GM12878 (cell line): ENCODE results near the gene SDHC.

ENCODE experiments used
- BACH1 ChIP-seq: fragments of 450-650 bp; IDR thresholded peaks from 2 replicates; pipeline ENCODE4 v1.6.1; 2017; ENCODE audit warnings: mild to moderate bottlenecking, borderline replicate concordance
- ESRRA ChIP-seq: IDR thresholded peaks from 2 replicates; pipeline ENCODE4 v1.6.1; 2012; ENCODE audit warnings: mild to moderate bottlenecking, low read length, improper control_type of control experiment
- EZH2 ChIP-seq: IDR thresholded peaks from 2 replicates; pipeline ENCODE4 v1.6.1; 2012; ENCODE audit warnings: low read depth, mild to moderate bottlenecking, control low read depth, inconsistent platforms, low read length, borderline replicate concordance; ENCODE audit not compliant: control insufficient read depth
- KDM1A ChIP-seq: fragments of 200-600 bp; sonication (generic); IDR thresholded peaks from 2 replicates; pipeline ENCODE4 v1.6.1; 2016; ENCODE audit warnings: borderline replicate concordance
- MYC ChIP-seq: IDR thresholded peaks from 2 replicates; pipeline ENCODE4 v1.6.1; 2011; ENCODE audit warnings: mild to moderate bottlenecking, low read length, moderate library complexity, inconsistent platforms; ENCODE audit not compliant: insufficient read depth, insufficient replicate concordance, insufficient read length, severe bottlenecking
- POLR2A ChIP-seq: IDR thresholded peaks from 2 replicates; pipeline ENCODE4 v1.6.1; 2011; ENCODE audit warnings: low read depth, mild to moderate bottlenecking, low read length
- RAD21 ChIP-seq: IDR thresholded peaks from 2 replicates; pipeline ENCODE4 v1.6.1; 2011; ENCODE audit warnings: mild to moderate bottlenecking, low read depth, low read length, moderate library complexity; ENCODE audit not compliant: insufficient read depth
- RFX5 ChIP-seq: IDR thresholded peaks from 2 replicates; pipeline ENCODE4 v1.6.1; 2011; ENCODE audit warnings: low read depth, low read length, improper control_type of control experiment
- TAF1 ChIP-seq: IDR thresholded peaks from 2 replicates; pipeline ENCODE4 v1.6.1; 2011; ENCODE audit warnings: mild to moderate bottlenecking, low read depth, low read length, borderline replicate concordance
- TCF7 ChIP-seq: IDR thresholded peaks from 2 replicates; pipeline ENCODE4 v1.6.1; 2014; ENCODE audit warnings: antibody characterized with exemption, borderline replicate concordance
- TF ChIP-seq, protein P1 (sequence below), 3 experiments: IDR thresholded peaks in 2 of 3; conservative IDR thresholded peaks in 1 of 3; 2 replicates each; pipeline ENCODE4 v1.5.1; 2011; ENCODE audit warnings: low read depth in 3 of 3, low read length in 3 of 3, mild to moderate bottlenecking in 3 of 3, control low read depth in 2 of 3, moderate library complexity in 2 of 3, inconsistent platforms in 1 of 3, mixed read lengths in 1 of 3; ENCODE audit not compliant: control insufficient read depth in 2 of 3, insufficient read depth in 1 of 3; ENCODE audit errors: extremely low read depth in 1 of 3
- TF ChIP-seq, protein P2 (sequence below): IDR thresholded peaks from 2 replicates; pipeline ENCODE4 v1.6.1; 2011; ENCODE audit warnings: mild to moderate bottlenecking, low read depth, low read length, moderate library complexity; ENCODE audit not compliant: insufficient replicate concordance

DNA sequence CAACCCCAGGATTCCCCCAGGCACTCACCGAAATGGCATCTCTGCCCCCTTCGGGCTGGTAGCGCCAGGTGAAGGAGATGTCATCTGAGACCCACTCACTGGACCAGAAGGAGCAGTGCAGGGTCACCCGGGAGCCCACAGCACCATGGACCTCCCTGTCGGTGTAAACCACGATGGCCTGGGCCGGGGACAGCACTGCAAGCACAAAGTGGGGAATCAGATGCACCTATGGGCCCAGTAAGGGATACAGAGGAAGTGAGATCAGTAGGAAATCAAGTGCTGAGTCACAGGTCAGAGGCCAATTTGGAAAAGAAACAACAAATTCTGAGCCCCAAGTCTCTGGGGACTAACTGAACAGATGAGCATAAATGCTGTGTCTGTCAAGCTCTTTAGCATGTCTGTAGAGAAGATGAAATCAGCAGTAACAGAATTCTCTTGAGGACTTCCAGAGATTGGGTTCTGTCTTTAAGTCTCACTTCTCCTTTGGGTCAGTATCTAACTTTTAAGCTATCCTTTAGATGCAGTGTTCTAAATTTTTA lies 6.9 kb upstream of the SDHC start:
- no peak for TF ChIP-seq KDM1A
- TF ChIP-seq POLR2A, result no peak
- TF ChIP-seq RAD21, result no peak
- no peak for TF ChIP-seq TCF7
- TF ChIP-seq, protein P1, sequence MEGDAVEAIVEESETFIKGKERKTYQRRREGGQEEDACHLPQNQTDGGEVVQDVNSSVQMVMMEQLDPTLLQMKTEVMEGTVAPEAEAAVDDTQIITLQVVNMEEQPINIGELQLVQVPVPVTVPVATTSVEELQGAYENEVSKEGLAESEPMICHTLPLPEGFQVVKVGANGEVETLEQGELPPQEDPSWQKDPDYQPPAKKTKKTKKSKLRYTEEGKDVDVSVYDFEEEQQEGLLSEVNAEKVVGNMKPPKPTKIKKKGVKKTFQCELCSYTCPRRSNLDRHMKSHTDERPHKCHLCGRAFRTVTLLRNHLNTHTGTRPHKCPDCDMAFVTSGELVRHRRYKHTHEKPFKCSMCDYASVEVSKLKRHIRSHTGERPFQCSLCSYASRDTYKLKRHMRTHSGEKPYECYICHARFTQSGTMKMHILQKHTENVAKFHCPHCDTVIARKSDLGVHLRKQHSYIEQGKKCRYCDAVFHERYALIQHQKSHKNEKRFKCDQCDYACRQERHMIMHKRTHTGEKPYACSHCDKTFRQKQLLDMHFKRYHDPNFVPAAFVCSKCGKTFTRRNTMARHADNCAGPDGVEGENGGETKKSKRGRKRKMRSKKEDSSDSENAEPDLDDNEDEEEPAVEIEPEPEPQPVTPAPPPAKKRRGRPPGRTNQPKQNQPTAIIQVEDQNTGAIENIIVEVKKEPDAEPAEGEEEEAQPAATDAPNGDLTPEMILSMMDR (IDR thresholded peaks at IDR 0.05 in 2 of 3, conservative IDR thresholded peaks at IDR 0.05 in 1 of 3; ENCODE audit: control insufficient read depth in 2 of 3, extremely low read depth in 1 of 3, insufficient read depth in 1 of 3, low read depth in 3 of 3, low read length in 3 of 3), result no peak
- no peak for TF ChIP-seq RFX5
- TF ChIP-seq ESRRA, result no peak
- TF ChIP-seq BACH1, result 0 out of 2 replicates have a peak, but pooled peaks have one; percentile 46
- TF ChIP-seq TAF1, result no peak
- TF ChIP-seq MYC, result no peak
- TF ChIP-seq, protein P2, sequence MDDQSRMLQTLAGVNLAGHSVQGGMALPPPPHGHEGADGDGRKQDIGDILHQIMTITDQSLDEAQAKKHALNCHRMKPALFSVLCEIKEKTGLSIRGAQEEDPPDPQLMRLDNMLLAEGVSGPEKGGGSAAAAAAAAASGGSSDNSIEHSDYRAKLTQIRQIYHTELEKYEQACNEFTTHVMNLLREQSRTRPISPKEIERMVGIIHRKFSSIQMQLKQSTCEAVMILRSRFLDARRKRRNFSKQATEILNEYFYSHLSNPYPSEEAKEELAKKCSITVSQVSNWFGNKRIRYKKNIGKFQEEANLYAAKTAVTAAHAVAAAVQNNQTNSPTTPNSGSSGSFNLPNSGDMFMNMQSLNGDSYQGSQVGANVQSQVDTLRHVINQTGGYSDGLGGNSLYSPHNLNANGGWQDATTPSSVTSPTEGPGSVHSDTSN, result no peak
- no peak for TF ChIP-seq EZH2
